Left ventricle myocardium inferior (tissue), 1 donor: ENCODE measurements around the gene CCDC177. TPM values are rescaled to one million over a fixed set of nuclear protein-coding genes. Genes with fewer than 3 reads are reported as not detected.

Experiments
- DNase-seq: peaks from one replicate; pipeline ENCODE4 v3.0.0-alpha.2; 2020
- H3K27ac ChIP-seq: fragments of 200-600 bp; replicated peaks from 2 replicates; pipeline ENCODE4 v1.8.0; 2021
- H3K27me3 ChIP-seq: fragments of 200-600 bp; 2 replicates; pipeline ENCODE4 v1.8.0; 2021; ENCODE audit warnings: low read depth
- H3K36me3 ChIP-seq: fragments of 200-600 bp; 2 replicates; pipeline ENCODE4 v1.8.0; 2021
- H3K4me1 ChIP-seq: fragments of 200-600 bp; 2 replicates; pipeline ENCODE4 v1.8.0; 2021
- H3K4me3 ChIP-seq: fragments of 200-600 bp; 2 replicates; pipeline ENCODE4 v1.8.0; 2021; ENCODE audit warnings: mild to moderate bottlenecking, moderate library complexity
- H3K9me3 ChIP-seq: fragments of 200-600 bp; replicated peaks from 2 replicates; pipeline ENCODE4 v1.8.0; 2021
- intact Hi-C: fragments of 100-400 bp; cut with micrococcal nuclease; formaldehyde crosslinking; loops from one replicate; pipeline ENCODE4 v1.11.0; 2022
- total RNA-seq: library from RNA; stranded (reverse); fragmentation: NEBNext Ultra II Directional; extraction: Animal tissue kit (Norgen Biotek cat#: 25700); gene quantifications from one replicate; pipeline ENCODE4 v1.2.1, GENCODE V29; 2021
- TF ChIP-seq, protein P1 (sequence below): fragments of 200-600 bp; IDR thresholded peaks from 2 replicates; pipeline ENCODE4 v1.8.0; 2021; ENCODE audit warnings: antibody characterized with exemption, mild to moderate bottlenecking, borderline replicate concordance
- donor health status: DM: no; HTN: yes; CAD: no; lungs with severe emphysema.

CCDC177 gene
- total RNA-seq, 1 donor from 2014 or later = not detected

DNA sequence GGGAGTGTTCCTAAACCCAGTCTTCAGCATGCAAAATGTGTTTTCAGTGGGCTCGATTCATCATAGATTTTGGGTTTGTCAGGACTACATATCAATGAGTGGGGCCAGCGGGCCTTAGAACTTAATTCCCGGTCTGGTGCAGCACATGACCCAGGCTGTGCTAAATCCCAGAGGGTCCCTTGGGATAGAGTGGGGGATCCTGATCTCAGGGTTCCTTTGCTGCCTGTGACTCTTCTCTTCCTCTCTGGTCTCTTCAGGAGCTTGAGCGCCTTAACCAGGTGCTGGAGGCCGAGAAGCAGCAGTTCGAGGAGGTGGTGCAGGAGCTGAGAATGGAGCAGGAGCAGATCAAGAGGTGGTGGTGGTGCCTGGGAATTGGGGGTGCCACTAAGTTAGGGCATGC, 52.6 kb downstream of the CCDC177 start:
- peaks cover 24% of the 10 kb centered on the region for H3K27me3 ChIP-seq
- TF ChIP-seq, protein P1, sequence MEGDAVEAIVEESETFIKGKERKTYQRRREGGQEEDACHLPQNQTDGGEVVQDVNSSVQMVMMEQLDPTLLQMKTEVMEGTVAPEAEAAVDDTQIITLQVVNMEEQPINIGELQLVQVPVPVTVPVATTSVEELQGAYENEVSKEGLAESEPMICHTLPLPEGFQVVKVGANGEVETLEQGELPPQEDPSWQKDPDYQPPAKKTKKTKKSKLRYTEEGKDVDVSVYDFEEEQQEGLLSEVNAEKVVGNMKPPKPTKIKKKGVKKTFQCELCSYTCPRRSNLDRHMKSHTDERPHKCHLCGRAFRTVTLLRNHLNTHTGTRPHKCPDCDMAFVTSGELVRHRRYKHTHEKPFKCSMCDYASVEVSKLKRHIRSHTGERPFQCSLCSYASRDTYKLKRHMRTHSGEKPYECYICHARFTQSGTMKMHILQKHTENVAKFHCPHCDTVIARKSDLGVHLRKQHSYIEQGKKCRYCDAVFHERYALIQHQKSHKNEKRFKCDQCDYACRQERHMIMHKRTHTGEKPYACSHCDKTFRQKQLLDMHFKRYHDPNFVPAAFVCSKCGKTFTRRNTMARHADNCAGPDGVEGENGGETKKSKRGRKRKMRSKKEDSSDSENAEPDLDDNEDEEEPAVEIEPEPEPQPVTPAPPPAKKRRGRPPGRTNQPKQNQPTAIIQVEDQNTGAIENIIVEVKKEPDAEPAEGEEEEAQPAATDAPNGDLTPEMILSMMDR = no peak
- no peak overlapping the region for H3K27ac ChIP-seq
- H3K36me3 ChIP-seq = no peaks in the 10 kb centered on the region
- H3K4me3 ChIP-seq = no peak overlapping the region
- H3K4me1 ChIP-seq = no peaks in the 10 kb centered on the region
- intact Hi-C loops = no loop called here
- no peak for DNase-seq
- H3K9me3 ChIP-seq = no peaks in the 10 kb centered on the region

Other genes with a start within 250 kb of the CCDC177 start
- gene ERH, start 176.6 kb downstream of the CCDC177 start, total RNA-seq = 105 TPM
- 17.2 TPM for gene SLC39A9, start 176.2 kb downstream of the CCDC177 start, total RNA-seq
- 0.14 TPM for gene PLEKHD1, start 90.1 kb downstream of the CCDC177 start, total RNA-seq
- gene SUSD6, start 36.7 kb upstream of the CCDC177 start, total RNA-seq = 23.9 TPM
- 167 TPM for gene SRSF5, start 192.3 kb upstream of the CCDC177 start, total RNA-seq
- not detected for gene SLC10A1, start 222.4 kb upstream of the CCDC177 start, total RNA-seq